IPS-NIHi11 (cell line): Measurements from ENCODE around the gene MMP13.
A peak's percentile ranks its signal among the peaks of the same experiment; 100 is the strongest.
"Not testable (repeated sequence)": the region's sequence is repeated elsewhere in the genome, so short reads cannot be mapped to it uniquely, and the experiment has no call there.

Experiments used
- DNase-seq: peaks from one replicate; pipeline ENCODE4 v3.0.0; 2012; ENCODE audit warnings: mixed read lengths, low spot score

The MMP13 gene

GRCh38 chr11:102955624-102956023 lies at the start of gene MMP13:
MMP13 (minus strand) TSS chr11:102955732; CDS start chr11:102955705, 27 bp downstream.
- DNase-seq: no peak

- DNase-seq: not testable (repeated sequence)
Measured at GRCh38 chr11:103004234-103004633, 48.7 kb upstream of the MMP13 start.

- no peak for DNase-seq
Measured at GRCh38 chr11:102994105-102994504, 38.6 kb upstream of the MMP13 start.

- DNase-seq: no peak
Measured at GRCh38 chr11:102991776-102992175, 36.2 kb upstream of the MMP13 start.

- no peak for DNase-seq
Measured at GRCh38 chr11:102990145-102990544, 34.6 kb upstream of the MMP13 start.

GRCh38 chr11:102989379-102990047 lies 34.0 kb upstream of the MMP13 start:
- no peak for DNase-seq

GRCh38 chr11:102986815-102987214 lies 31.3 kb upstream of the MMP13 start:
- no peak for DNase-seq

GRCh38 chr11:102985850-102986249 lies 30.3 kb upstream of the MMP13 start:
- DNase-seq: no peak

GRCh38 chr11:102983486-102983885 lies 28.0 kb upstream of the MMP13 start:
- DNase-seq: no peak

- no peak for DNase-seq
Measured at GRCh38 chr11:102981324-102981910, 25.9 kb upstream of the MMP13 start.

- DNase-seq: no peak
Measured at GRCh38 chr11:102974552-102975280, 19.2 kb upstream of the MMP13 start.

GRCh38 chr11:102973698-102974097 lies 18.2 kb upstream of the MMP13 start:
- not testable (repeated sequence) for DNase-seq

GRCh38 chr11:102972853-102973252 lies 17.3 kb upstream of the MMP13 start:
- DNase-seq: no peak

- no peak for DNase-seq
Measured at GRCh38 chr11:102971766-102972165, 16.2 kb upstream of the MMP13 start.

- DNase-seq: no peak
Measured at GRCh38 chr11:102967497-102967896, 12.0 kb upstream of the MMP13 start.

- DNase-seq: no peak
Measured at GRCh38 chr11:102966011-102966410, 10.5 kb upstream of the MMP13 start.

- DNase-seq: no peak
Measured at GRCh38 chr11:102964867-102965266, 9.3 kb upstream of the MMP13 start.

GRCh38 chr11:102957953-102958352 lies 2.4 kb upstream of the MMP13 start:
- DNase-seq: no peak

- DNase-seq: no peak
Measured at GRCh38 chr11:102950622-102951081, 4.9 kb downstream of the MMP13 start.

- no peak for DNase-seq
Measured at GRCh38 chr11:102946237-102946636, 9.3 kb downstream of the MMP13 start.

- DNase-seq: peak; percentile 71
Measured at GRCh38 chr11:102940714-102941588, 14.6 kb downstream of the MMP13 start.

- no peak for DNase-seq
Measured at GRCh38 chr11:102936864-102937509, 18.5 kb downstream of the MMP13 start.
